Vagina (tissue), 2 donors: ENCODE measurements around the gene TEX22.

ENCODE experiments used
- CTCF ChIP-seq, 3 experiments: fragments of 450-650 bp in 2 of 3; fragments of 200-600 bp in 1 of 3; sonication (generic) in 1 of 3; IDR thresholded peaks; one replicate each; pipeline ENCODE4 v1.5.1; 2017 to 2019; ENCODE audit warnings: antibody characterized with exemption in 3 of 3, mild to moderate bottlenecking in 2 of 3, moderate library complexity in 2 of 3
- POLR2A ChIP-seq, 2 donors: fragments of 450-650 bp; IDR thresholded peaks; one replicate each; pipeline ENCODE4 v1.6.1; 2017; ENCODE audit warnings: antibody characterized with exemption in 2 of 2, mild to moderate bottlenecking in 2 of 2, moderate library complexity in 2 of 2
- POLR2AphosphoS5 ChIP-seq, 2 donors: sonication (generic); formaldehyde crosslinking; IDR thresholded peaks; one replicate each; pipeline ENCODE4 v1.9.0; 2017; ENCODE audit warnings: antibody characterized with exemption in 2 of 2, mild to moderate bottlenecking in 2 of 2, low read depth in 1 of 2; ENCODE audit not compliant: insufficient read depth in 1 of 2

GRCh38 chr14:105380756-105381155, 17.6 kb upstream of the TEX22 start:
- TF ChIP-seq POLR2A (IDR thresholded peaks at IDR 0.05) (no peak), POLR2AphosphoS5 (IDR thresholded peaks at IDR 0.05; ENCODE audit: insufficient read depth in 1 of 2, low read depth in 1 of 2) (no peak), CTCF (IDR thresholded peaks at IDR 0.05) (no peak)
